Lung (tissue), 12 donors: ENCODE measurements around the gene TTC22. TPM values are rescaled to one million over a fixed set of nuclear protein-coding genes. Genes with fewer than 3 reads are reported as not detected.

ENCODE experiments used
- ATAC-seq: fragments of 200-7000 bp; cut with Tn5 transposase; one replicate; pipeline ENCODE4 v1.9.1; 2020; ENCODE audit warnings: moderate number of reproducible peaks; ENCODE audit not compliant: insufficient read depth, low FRiP score
- DNase-seq, 3 donors: peaks; one replicate each; pipeline ENCODE4 v3.0.0-alpha.2; 2013 to 2017
- H3K27ac ChIP-seq, 2 donors: one replicate each; pipeline ENCODE4 v1.5.1; 2013; ENCODE audit warnings: mild to moderate bottlenecking in 2 of 2, moderate library complexity in 2 of 2, control low read depth in 1 of 2, inconsistent platforms in 1 of 2, low read depth in 1 of 2, low read length in 1 of 2
- H3K27me3 ChIP-seq, 3 donors: one replicate each; pipeline ENCODE4 v1.5.1; 2013; ENCODE audit warnings: low read length in 2 of 3; ENCODE audit not compliant: control insufficient read depth in 3 of 3, insufficient read depth in 3 of 3
- H3K36me3 ChIP-seq, 4 donors: one replicate each; pipeline ENCODE4 v1.5.1; 2013; ENCODE audit warnings: low read length in 4 of 4, mild to moderate bottlenecking in 1 of 4, moderate library complexity in 1 of 4; ENCODE audit not compliant: control insufficient read depth in 4 of 4, insufficient read depth in 4 of 4
- H3K4me1 ChIP-seq, 5 donors: one replicate each; pipeline ENCODE4 v1.5.1; 2013; ENCODE audit warnings: low read length in 5 of 5, mild to moderate bottlenecking in 2 of 5, moderate library complexity in 1 of 5; ENCODE audit not compliant: control insufficient read depth in 5 of 5, insufficient read depth in 5 of 5
- H3K4me3 ChIP-seq: one replicate; pipeline ENCODE4 v1.5.1; 2013; ENCODE audit warnings: mild to moderate bottlenecking, control low read depth, moderate library complexity
- H3K9ac ChIP-seq, 2 donors: one replicate each; pipeline ENCODE4 v1.5.1; 2013; ENCODE audit warnings: low read length in 2 of 2, control low read depth in 1 of 2; ENCODE audit not compliant: insufficient read depth in 1 of 2
- H3K9me3 ChIP-seq, 4 donors: one replicate each; pipeline ENCODE4 v1.5.1; 2013; ENCODE audit warnings: low read length in 3 of 4, mild to moderate bottlenecking in 1 of 4, moderate library complexity in 1 of 4; ENCODE audit not compliant: control insufficient read depth in 4 of 4, insufficient read depth in 3 of 4
- WGBS, 2 donors: extraction: QIAGEN DNeasy Blood & Tissue Kit; methylation state at CpG; one replicate each; pipeline ENCODE4 v1.1.7; 2013; 5-methylcytosine and 5-hydroxymethylcytosine counted together
- polyA plus RNA-seq, 2 donors: library from polyadenylated mRNA; stranded (reverse); fragments of 200-250 nt; gene quantifications; one replicate each; pipeline ENCODE4 v1.2.1, GENCODE V29; 2013
- total RNA-seq, 2 donors: library from RNA; depleted of rRNA in 1 of 2; stranded (reverse); fragments of >200 nt in 1 of 2; gene quantifications; one replicate each; pipeline ENCODE4 v1.2.1, GENCODE V29; 2014 to 2021
- TF ChIP-seq, protein P1 (sequence below): IDR thresholded peaks from 2 replicates; pipeline ENCODE4 v1.5.1; 2012; ENCODE audit warnings: mild to moderate bottlenecking; ENCODE audit errors: control extremely low read depth, extremely low read depth
- donor health status: control.
- donor health status: control.
- donor health status: Bipolar disorder and iron deficiency.
- donor health status: healthy.
- donor health status: DM: yes; HTN: yes; CAD: no.

The TTC22 gene
- total and polyA plus RNA-seq, 4 donors, result 2.9 to 6.6 (median 3.5) TPM

DNA sequence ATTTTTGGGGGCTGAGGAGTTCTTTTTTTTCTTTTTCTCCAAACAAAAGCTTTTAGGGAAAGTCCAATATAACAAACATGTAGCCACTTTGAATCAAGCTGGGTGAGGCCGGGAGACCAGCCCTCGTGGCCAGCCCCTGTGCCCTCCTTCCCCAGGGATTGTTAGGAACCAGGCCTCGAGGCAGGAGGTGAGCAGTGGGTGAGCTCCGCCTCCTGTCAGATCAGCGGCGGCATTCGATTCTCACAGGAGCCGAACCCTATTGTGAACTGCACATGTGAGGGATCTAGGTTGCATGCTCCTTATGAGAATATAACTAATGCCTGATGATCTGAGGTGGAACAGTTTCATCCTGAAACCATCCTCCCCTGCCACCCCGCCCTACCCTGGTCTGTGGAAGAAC lies 41.8 kb upstream of the TTC22 start:
- H3K9ac ChIP-seq, result no peak overlapping the region
- no peak overlapping the region for H3K27ac ChIP-seq
- TF ChIP-seq, protein P1, sequence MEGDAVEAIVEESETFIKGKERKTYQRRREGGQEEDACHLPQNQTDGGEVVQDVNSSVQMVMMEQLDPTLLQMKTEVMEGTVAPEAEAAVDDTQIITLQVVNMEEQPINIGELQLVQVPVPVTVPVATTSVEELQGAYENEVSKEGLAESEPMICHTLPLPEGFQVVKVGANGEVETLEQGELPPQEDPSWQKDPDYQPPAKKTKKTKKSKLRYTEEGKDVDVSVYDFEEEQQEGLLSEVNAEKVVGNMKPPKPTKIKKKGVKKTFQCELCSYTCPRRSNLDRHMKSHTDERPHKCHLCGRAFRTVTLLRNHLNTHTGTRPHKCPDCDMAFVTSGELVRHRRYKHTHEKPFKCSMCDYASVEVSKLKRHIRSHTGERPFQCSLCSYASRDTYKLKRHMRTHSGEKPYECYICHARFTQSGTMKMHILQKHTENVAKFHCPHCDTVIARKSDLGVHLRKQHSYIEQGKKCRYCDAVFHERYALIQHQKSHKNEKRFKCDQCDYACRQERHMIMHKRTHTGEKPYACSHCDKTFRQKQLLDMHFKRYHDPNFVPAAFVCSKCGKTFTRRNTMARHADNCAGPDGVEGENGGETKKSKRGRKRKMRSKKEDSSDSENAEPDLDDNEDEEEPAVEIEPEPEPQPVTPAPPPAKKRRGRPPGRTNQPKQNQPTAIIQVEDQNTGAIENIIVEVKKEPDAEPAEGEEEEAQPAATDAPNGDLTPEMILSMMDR, result no peak
- 90 to 91% methylated on average over 9 of the region's 9 CpGs for WGBS, 2 donors
- ATAC-seq, result no peak
- no peaks in the 10 kb centered on the region for H3K27me3 ChIP-seq
- DNase-seq, result no peak
- no peak overlapping the region for H3K4me3 ChIP-seq
- no peaks in the 10 kb centered on the region for H3K4me1 ChIP-seq
- H3K36me3 ChIP-seq, result peaks cover 0 to 1% (median 0%) of the 10 kb centered on the region in 4 donors
- no peaks in the 10 kb centered on the region for H3K9me3 ChIP-seq

DNA sequence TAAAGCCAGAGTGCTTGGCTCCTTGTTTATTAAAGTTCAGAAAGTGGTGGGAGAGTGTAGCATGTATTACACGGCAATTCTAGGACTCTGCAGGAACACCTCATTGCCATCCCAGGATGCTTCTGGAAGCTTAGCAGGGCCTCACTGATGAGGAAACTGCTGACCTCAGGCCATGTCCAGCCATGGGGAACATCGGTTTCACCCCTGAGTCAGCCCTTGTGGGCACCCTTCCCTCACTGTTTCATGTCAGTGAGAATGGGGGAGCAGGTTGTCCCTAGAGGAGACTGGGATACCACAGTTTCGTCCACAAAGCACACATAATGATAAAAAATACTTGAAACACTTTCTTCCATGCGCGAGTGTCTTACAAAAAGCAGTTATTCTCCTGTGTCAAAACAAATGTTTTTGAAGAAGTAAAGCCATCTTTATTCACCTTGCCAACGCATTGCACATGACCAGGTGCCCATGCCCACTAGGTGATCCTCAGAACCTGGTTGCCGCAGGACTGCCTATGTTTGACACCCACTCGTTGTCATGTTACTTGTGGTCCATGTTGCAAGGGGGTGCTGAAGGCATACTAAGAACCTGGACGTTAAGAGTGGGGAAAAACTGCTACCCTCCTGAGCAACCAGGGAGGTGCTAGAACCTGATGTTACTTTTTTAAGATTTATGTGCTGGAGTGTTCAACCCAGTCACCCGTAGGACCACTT lies 41.2 kb upstream of the TTC22 start:
- Histone ChIP-seq H3K27me3 (no peaks in the 10 kb centered on the region), H3K9me3 (no peaks in the 10 kb centered on the region), H3K4me3 (no peak overlapping the region), H3K36me3 (peaks cover 0 to 1% (median 0%) of the 10 kb centered on the region in 4 donors), H3K27ac (no peak overlapping the region), H3K9ac (no peak overlapping the region), H3K4me1 (no peaks in the 10 kb centered on the region)
- ATAC-seq, result no peak
- DNase-seq, result no peak
- 93 to 95% methylated on average over 10 of the region's 10 CpGs for WGBS, 2 donors
- TF ChIP-seq, protein P1, result no peak

DNA sequence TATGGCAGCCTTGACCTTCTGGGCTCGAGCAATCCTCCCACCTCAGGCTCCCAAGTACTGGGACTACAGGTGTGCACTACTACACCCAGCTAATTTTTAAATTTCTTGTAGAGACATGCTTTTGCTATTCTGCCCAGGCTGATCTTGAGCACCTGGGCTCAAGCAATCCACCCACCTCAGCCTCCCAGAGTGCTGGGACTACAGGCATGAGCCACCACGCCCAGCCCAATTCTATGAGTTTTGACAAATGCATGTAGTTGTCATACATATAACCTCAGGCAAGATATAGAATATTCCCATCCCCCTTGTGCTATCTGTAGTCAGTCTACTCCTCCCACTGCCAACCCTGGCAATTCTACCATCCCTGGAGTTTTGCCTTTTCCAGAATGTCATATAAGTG lies 38.7 kb upstream of the TTC22 start:
- ATAC-seq, result no peak
- TF ChIP-seq, protein P1, result no peak
- Histone ChIP-seq H3K9me3 (no peaks in the 10 kb centered on the region), H3K27me3 (no peaks in the 10 kb centered on the region), H3K9ac (no peak overlapping the region), H3K4me3 (no peak overlapping the region), H3K36me3 (no peaks in the 10 kb centered on the region), H3K4me1 (peaks cover 0 to 6% (median 0%) of the 10 kb centered on the region in 5 donors), H3K27ac (no peak overlapping the region)
- 71 to 73% methylated on average over 2 of the region's 2 CpGs for WGBS, 2 donors
- no peak for DNase-seq
